HG03571 (cell line): Measurements from ENCODE around the gene FOXE1.

Source experiments
- ATAC-seq: cut with Tn5 transposase; IDR thresholded peaks from one replicate; pipeline ENCODE4 v1.9.1; 2021; ENCODE audit not compliant: unreplicated experiment

The FOXE1 gene

GRCh38 chr9:97864396-97864795 is 11.4 kb downstream of the FOXE1 start:
- ATAC-seq = no peak

- no peak for ATAC-seq
Observed at GRCh38 chr9:97866300-97866699, 13.3 kb downstream of the FOXE1 start.

- no peak for ATAC-seq
Observed at GRCh38 chr9:97866848-97867247, 13.8 kb downstream of the FOXE1 start.

- ATAC-seq = no peak
Observed at GRCh38 chr9:97868859-97869258, 15.8 kb downstream of the FOXE1 start.

GRCh38 chr9:97873425-97873824 is 20.4 kb downstream of the FOXE1 start:
- ATAC-seq = no peak

- ATAC-seq = no peak
Observed at GRCh38 chr9:97873882-97874281, 20.9 kb downstream of the FOXE1 start.

- no peak for ATAC-seq
Observed at GRCh38 chr9:97874624-97875023, 21.6 kb downstream of the FOXE1 start.

GRCh38 chr9:97875111-97875510 is 22.1 kb downstream of the FOXE1 start:
- ATAC-seq = no peak

GRCh38 chr9:97876061-97876460 is 23.0 kb downstream of the FOXE1 start:
- ATAC-seq = no peak

- no peak for ATAC-seq
Observed at GRCh38 chr9:97880336-97880735, 27.3 kb downstream of the FOXE1 start.

- no peak for ATAC-seq
Observed at GRCh38 chr9:97889941-97890887, 37.2 kb downstream of the FOXE1 start.

GRCh38 chr9:97891736-97892135 is 38.7 kb downstream of the FOXE1 start:
- no peak for ATAC-seq

- ATAC-seq = no peak
Observed at GRCh38 chr9:97892421-97892820, 39.4 kb downstream of the FOXE1 start.

GRCh38 chr9:97895211-97895610 is 42.2 kb downstream of the FOXE1 start:
- no peak for ATAC-seq

- no peak for ATAC-seq
Observed at GRCh38 chr9:97895695-97896332, 42.8 kb downstream of the FOXE1 start.

GRCh38 chr9:97900103-97900737 is 47.2 kb downstream of the FOXE1 start:
- ATAC-seq = no peak

GRCh38 chr9:97900738-97901565 is 47.9 kb downstream of the FOXE1 start:
- no peak for ATAC-seq

- ATAC-seq = no peak
Observed at GRCh38 chr9:97903177-97903576, 50.2 kb downstream of the FOXE1 start.

- no peak for ATAC-seq
Observed at GRCh38 chr9:97904725-97905124, 51.7 kb downstream of the FOXE1 start.

GRCh38 chr9:97905228-97905627 is 52.2 kb downstream of the FOXE1 start:
- ATAC-seq = no peak
